Panc1 (cell line): ENCODE results near the gene TOM1L1.

ENCODE experiments used
- POLR2AphosphoS5 ChIP-seq: IDR thresholded peaks from 2 replicates; pipeline ENCODE4 v1.6.1; 2012; ENCODE audit warnings: mild to moderate bottlenecking, low read depth, low read length, moderate library complexity
- TF ChIP-seq, protein P1 (sequence below): fragments of 450-650 bp; IDR thresholded peaks from 2 replicates; pipeline ENCODE4 v1.5.1; 2017; ENCODE audit warnings: mild to moderate bottlenecking
- TF ChIP-seq, protein P2 (sequence below), 2 experiments: IDR thresholded peaks; 2 replicates each; pipeline ENCODE4 v1.6.1; 2011 to 2012; ENCODE audit warnings: low read depth in 2 of 2, control low read depth in 1 of 2, low read length in 1 of 2, mild to moderate bottlenecking in 1 of 2, moderate library complexity in 1 of 2; ENCODE audit not compliant: insufficient read depth in 1 of 2

DNA sequence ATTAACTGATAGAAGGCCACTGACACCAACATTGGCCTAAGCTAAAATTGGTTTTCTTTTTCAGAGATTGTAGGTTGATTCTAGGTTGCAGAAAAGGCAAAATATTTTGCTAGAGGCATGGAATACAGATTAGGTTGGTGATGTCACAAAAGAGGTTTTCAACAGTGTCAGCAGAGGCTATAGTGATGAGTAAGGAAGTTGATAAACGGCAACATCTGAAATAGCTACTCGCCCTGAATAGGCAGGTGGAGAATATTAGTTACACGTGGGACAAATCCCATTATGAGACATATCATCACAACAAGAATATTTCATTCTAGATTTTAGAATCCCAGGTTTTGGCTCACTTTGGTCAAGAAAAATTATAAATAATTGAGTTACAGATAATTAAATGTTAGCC lies 1.5 kb upstream of the TOM1L1 start:
- TF ChIP-seq, protein P1, sequence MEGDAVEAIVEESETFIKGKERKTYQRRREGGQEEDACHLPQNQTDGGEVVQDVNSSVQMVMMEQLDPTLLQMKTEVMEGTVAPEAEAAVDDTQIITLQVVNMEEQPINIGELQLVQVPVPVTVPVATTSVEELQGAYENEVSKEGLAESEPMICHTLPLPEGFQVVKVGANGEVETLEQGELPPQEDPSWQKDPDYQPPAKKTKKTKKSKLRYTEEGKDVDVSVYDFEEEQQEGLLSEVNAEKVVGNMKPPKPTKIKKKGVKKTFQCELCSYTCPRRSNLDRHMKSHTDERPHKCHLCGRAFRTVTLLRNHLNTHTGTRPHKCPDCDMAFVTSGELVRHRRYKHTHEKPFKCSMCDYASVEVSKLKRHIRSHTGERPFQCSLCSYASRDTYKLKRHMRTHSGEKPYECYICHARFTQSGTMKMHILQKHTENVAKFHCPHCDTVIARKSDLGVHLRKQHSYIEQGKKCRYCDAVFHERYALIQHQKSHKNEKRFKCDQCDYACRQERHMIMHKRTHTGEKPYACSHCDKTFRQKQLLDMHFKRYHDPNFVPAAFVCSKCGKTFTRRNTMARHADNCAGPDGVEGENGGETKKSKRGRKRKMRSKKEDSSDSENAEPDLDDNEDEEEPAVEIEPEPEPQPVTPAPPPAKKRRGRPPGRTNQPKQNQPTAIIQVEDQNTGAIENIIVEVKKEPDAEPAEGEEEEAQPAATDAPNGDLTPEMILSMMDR: no peak
- no peak for TF ChIP-seq POLR2AphosphoS5
- TF ChIP-seq, protein P2, sequence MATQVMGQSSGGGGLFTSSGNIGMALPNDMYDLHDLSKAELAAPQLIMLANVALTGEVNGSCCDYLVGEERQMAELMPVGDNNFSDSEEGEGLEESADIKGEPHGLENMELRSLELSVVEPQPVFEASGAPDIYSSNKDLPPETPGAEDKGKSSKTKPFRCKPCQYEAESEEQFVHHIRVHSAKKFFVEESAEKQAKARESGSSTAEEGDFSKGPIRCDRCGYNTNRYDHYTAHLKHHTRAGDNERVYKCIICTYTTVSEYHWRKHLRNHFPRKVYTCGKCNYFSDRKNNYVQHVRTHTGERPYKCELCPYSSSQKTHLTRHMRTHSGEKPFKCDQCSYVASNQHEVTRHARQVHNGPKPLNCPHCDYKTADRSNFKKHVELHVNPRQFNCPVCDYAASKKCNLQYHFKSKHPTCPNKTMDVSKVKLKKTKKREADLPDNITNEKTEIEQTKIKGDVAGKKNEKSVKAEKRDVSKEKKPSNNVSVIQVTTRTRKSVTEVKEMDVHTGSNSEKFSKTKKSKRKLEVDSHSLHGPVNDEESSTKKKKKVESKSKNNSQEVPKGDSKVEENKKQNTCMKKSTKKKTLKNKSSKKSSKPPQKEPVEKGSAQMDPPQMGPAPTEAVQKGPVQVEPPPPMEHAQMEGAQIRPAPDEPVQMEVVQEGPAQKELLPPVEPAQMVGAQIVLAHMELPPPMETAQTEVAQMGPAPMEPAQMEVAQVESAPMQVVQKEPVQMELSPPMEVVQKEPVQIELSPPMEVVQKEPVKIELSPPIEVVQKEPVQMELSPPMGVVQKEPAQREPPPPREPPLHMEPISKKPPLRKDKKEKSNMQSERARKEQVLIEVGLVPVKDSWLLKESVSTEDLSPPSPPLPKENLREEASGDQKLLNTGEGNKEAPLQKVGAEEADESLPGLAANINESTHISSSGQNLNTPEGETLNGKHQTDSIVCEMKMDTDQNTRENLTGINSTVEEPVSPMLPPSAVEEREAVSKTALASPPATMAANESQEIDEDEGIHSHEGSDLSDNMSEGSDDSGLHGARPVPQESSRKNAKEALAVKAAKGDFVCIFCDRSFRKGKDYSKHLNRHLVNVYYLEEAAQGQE (IDR thresholded peaks at IDR 0.05; ENCODE audit: insufficient read depth in 1 of 2, low read depth in 2 of 2, low read length in 1 of 2): no peak
